Prostate gland (tissue), 2 donors: ENCODE results near the gene TMEM45A. TPM values are rescaled to one million over a fixed set of nuclear protein-coding genes. Genes with fewer than 3 reads are reported as not detected.

ENCODE experiments used
- DNase-seq: peaks from one replicate; pipeline ENCODE4 v3.0.0-alpha.2; 2019; ENCODE audit warnings: low spot score
- H3K27ac ChIP-seq, 2 donors: fragments of 200-600 bp; sonication (generic); 2 replicates each; pipeline ENCODE4 v1.5.1; 2017 to 2019
- H3K27me3 ChIP-seq: fragments of 200-600 bp; sonication (generic); replicated peaks from 2 replicates; pipeline ENCODE4 v1.5.1; 2019; ENCODE audit not compliant: insufficient read depth
- H3K36me3 ChIP-seq, 2 donors: fragments of 200-600 bp; sonication (generic); 1 replicate in 1 of 2; 2 replicates in 1 of 2; pipeline versions ENCODE4 v1.5.1 to v1.8.1; 2017 to 2019
- H3K4me1 ChIP-seq: fragments of 200-600 bp; sonication (generic); replicated peaks from 2 replicates; pipeline ENCODE4 v1.5.1; 2019
- H3K4me3 ChIP-seq, 2 donors: fragments of 200-600 bp; sonication (generic); 2 replicates each; pipeline ENCODE4 v1.5.1; 2017 to 2019
- H3K9me3 ChIP-seq: fragments of 200-600 bp; sonication (generic); 2 replicates; pipeline ENCODE4 v1.5.1; 2017
- CTCF ChIP-seq, 4 experiments: fragments of 200-600 bp in 2 of 4; fragments of 450-650 bp in 2 of 4; sonication (generic) in 2 of 4; IDR thresholded peaks; 1 replicate in 3 of 4; 2 replicates in 1 of 4; pipeline ENCODE4 v1.5.1; 2016 to 2019; ENCODE audit warnings: antibody characterized with exemption in 4 of 4, mild to moderate bottlenecking in 2 of 4, moderate library complexity in 2 of 4
- POLR2A ChIP-seq: fragments of 450-650 bp; IDR thresholded peaks from one replicate; pipeline ENCODE4 v1.6.1; 2016; ENCODE audit warnings: antibody characterized with exemption, mild to moderate bottlenecking
- POLR2AphosphoS5 ChIP-seq: sonication (generic); formaldehyde crosslinking; IDR thresholded peaks from one replicate; pipeline ENCODE4 v1.6.1; 2017; ENCODE audit warnings: antibody characterized with exemption
- WGBS: methylation state at CpG from one replicate; pipeline ENCODE4 v1.1.5; 2018; 5-methylcytosine and 5-hydroxymethylcytosine counted together
- intact Hi-C: fragments of 100-400 bp; cut with DNase I; formaldehyde crosslinking; loops from one replicate; pipeline ENCODE4 v1.14.2; 2022
- total RNA-seq, 2 donors: library from RNA; depleted of rRNA; stranded (reverse); fragments of >200 nt; gene quantifications; one replicate each; pipeline ENCODE4 v1.1.0, GENCODE V29; 2016

Gene TMEM45A
- total RNA-seq, 2 donors from 2014 or later = 6.3 to 11.8 TPM

- no peak overlapping the region for H3K27ac ChIP-seq
- H3K4me3 ChIP-seq = no peak overlapping the region
- no peaks in the 10 kb centered on the region for H3K9me3 ChIP-seq
- no peaks in the 10 kb centered on the region for H3K36me3 ChIP-seq
- no peak for DNase-seq
- intact Hi-C loops = no loop called here
- no peaks in the 10 kb centered on the region for H3K27me3 ChIP-seq
- 90% methylated on average over 2 of the region's 2 CpGs for WGBS
- no peak for TF ChIP-seq POLR2A
- TF ChIP-seq CTCF (IDR thresholded peaks at IDR 0.05) = no peak
- no peak for TF ChIP-seq POLR2AphosphoS5
- H3K4me1 ChIP-seq = no peaks in the 10 kb centered on the region
Observed at GRCh38 chr3:100516232-100516631, 23.8 kb downstream of the TMEM45A start.

- no peak overlapping the region for H3K27ac ChIP-seq
- H3K27me3 ChIP-seq = no peaks in the 10 kb centered on the region
- no peaks in the 10 kb centered on the region for H3K9me3 ChIP-seq
- no peaks in the 10 kb centered on the region for H3K4me1 ChIP-seq
- no peak for DNase-seq
- WGBS = 87% methylated on average over 4 of the region's 4 CpGs
- H3K36me3 ChIP-seq = no peaks in the 10 kb centered on the region
- intact Hi-C loops = no loop called here
- no peak for TF ChIP-seq CTCF (IDR thresholded peaks at IDR 0.05)
- no peak for TF ChIP-seq POLR2AphosphoS5
- TF ChIP-seq POLR2A = no peak
- H3K4me3 ChIP-seq = no peak overlapping the region
Observed at GRCh38 chr3:100516838-100517237, 24.4 kb downstream of the TMEM45A start.

DNA sequence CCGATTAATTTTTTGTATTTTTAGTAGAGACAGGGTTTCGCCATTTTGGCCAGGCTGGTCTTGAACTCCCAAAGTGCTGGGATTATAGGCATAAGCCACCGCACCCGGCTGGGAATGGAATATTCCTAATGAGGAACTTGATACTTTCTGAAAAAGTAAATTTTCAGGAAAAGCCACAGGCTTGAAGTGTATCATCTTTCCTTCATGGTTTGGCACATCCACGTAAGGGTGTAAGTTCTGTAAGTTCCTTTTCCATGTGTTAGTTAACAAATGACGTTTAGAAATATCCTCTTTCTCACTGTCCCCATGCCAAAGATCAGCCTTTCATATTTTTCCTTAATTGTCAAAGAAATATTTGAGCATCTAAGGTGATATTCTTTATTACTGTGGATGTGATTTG lies 24.9 kb downstream of the TMEM45A start:
- no peak for TF ChIP-seq POLR2A
- TF ChIP-seq POLR2AphosphoS5 = no peak
- no peak for TF ChIP-seq CTCF (IDR thresholded peaks at IDR 0.05)
- H3K4me1 ChIP-seq = no peaks in the 10 kb centered on the region
- H3K4me3 ChIP-seq = no peak overlapping the region
- H3K27me3 ChIP-seq = no peaks in the 10 kb centered on the region
- WGBS = 84% methylated on average over 6 of the region's 6 CpGs
- H3K36me3 ChIP-seq = no peaks in the 10 kb centered on the region
- H3K27ac ChIP-seq = no peak overlapping the region
- H3K9me3 ChIP-seq = no peaks in the 10 kb centered on the region
- DNase-seq = no peak
- intact Hi-C loops = no loop called here

DNA sequence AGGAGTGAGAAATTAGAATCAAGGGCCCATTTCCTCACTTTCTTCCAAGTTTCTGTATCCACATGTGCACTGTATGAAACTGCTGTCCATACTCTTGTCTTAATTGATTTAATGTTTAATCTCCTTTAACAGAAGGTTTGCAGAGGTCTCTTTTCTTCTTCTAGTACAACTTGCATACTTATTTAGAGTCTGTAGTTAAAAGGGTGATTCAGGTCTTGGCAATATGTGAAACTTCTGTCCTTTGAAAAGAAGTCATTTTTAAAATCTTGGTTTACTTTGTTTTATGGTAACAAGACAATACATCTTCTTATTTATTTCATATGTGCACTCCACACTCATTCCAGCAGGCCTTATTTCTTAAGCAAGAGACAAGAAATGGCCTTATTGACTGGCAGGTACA lies 25.8 kb downstream of the TMEM45A start:
- Histone ChIP-seq H3K36me3 (no peaks in the 10 kb centered on the region), H3K9me3 (no peaks in the 10 kb centered on the region), H3K4me1 (no peaks in the 10 kb centered on the region), H3K4me3 (no peak overlapping the region), H3K27me3 (no peaks in the 10 kb centered on the region), H3K27ac (no peak overlapping the region)
- intact Hi-C loops = no loop called here
- no peak for DNase-seq
- no peak for TF ChIP-seq CTCF (IDR thresholded peaks at IDR 0.05)
- TF ChIP-seq POLR2AphosphoS5 = no peak
- no peak for TF ChIP-seq POLR2A

- H3K36me3 ChIP-seq = no peaks in the 10 kb centered on the region
- DNase-seq = no peak
- TF ChIP-seq POLR2AphosphoS5 (no peak), CTCF (IDR thresholded peaks at IDR 0.05) (no peak), POLR2A (no peak)
- no peaks in the 10 kb centered on the region for H3K9me3 ChIP-seq
- intact Hi-C loops = no loop called here
- H3K4me1 ChIP-seq = no peaks in the 10 kb centered on the region
- 75% methylated on average over 4 of the region's 4 CpGs for WGBS
- no peak overlapping the region for H3K4me3 ChIP-seq
- no peaks in the 10 kb centered on the region for H3K27me3 ChIP-seq
- H3K27ac ChIP-seq = no peak overlapping the region
Observed at GRCh38 chr3:100518983-100519382, 26.6 kb downstream of the TMEM45A start.
